ENCODE results near the gene ZNF333. TPM values are rescaled to one million over a fixed set of nuclear protein-coding genes. Genes with fewer than 3 reads are reported as not detected.

Gene ZNF333
- total and polyA plus RNA-seq, 2 donors (not counting 3 experiments of a cell fraction or from before 2014, with no cell fraction given): 11.1 to 19.7 TPM

Other genes with a start within 250 kb of the ZNF333 start
- 0.40 and 0.53 TPM in 2 replicates for gene PTGER1, start 214.7 kb upstream of the ZNF333 start, total RNA-seq
- 0.21 and 0.48 TPM in 2 replicates for gene PTGER1, start 214.7 kb upstream of the ZNF333 start, polyA plus RNA-seq
- 102 and 108 TPM in 2 replicates for gene GIPC1, start 193.9 kb upstream of the ZNF333 start, total RNA-seq
- 141 and 159 TPM in 2 replicates for gene GIPC1, start 193.9 kb upstream of the ZNF333 start, polyA plus RNA-seq
- 55.8 and 58.6 TPM in 2 replicates for gene DNAJB1, start 171.7 kb upstream of the ZNF333 start, total RNA-seq
- gene DNAJB1, start 171.7 kb upstream of the ZNF333 start, polyA plus RNA-seq: 49.4 and 59.8 TPM in 2 replicates
- 109 and 110 TPM in 2 replicates for gene TECR, start 160.5 kb upstream of the ZNF333 start, total RNA-seq
- gene TECR, start 160.5 kb upstream of the ZNF333 start, polyA plus RNA-seq: 193 and 231 TPM in 2 replicates
- 170 and 177 TPM in 2 replicates for gene NDUFB7, start 118.0 kb upstream of the ZNF333 start, total RNA-seq
- gene NDUFB7, start 118.0 kb upstream of the ZNF333 start, polyA plus RNA-seq: 655 and 916 TPM in 2 replicates
- gene CLEC17A, start 107.0 kb upstream of the ZNF333 start, total RNA-seq: not detected in 2 replicates
- 0.07 TPM in 1 of 2 replicates, not detected in the other for gene CLEC17A, start 107.0 kb upstream of the ZNF333 start, polyA plus RNA-seq
- gene ADGRE3, start 15.2 kb upstream of the ZNF333 start, total RNA-seq: not detected in 2 replicates
- gene ADGRE3, start 15.2 kb upstream of the ZNF333 start, polyA plus RNA-seq: not detected in 2 replicates
- not detected in 2 replicates for gene ADGRE2, start 88.5 kb downstream of the ZNF333 start, total RNA-seq
- gene ADGRE2, start 88.5 kb downstream of the ZNF333 start, polyA plus RNA-seq: not detected in 2 replicates
- gene OR7A5, start 145.1 kb downstream of the ZNF333 start, total RNA-seq: not detected in 2 replicates
- not detected in 2 replicates for gene OR7A5, start 145.1 kb downstream of the ZNF333 start, polyA plus RNA-seq
- gene OR7C1, start 145.1 kb downstream of the ZNF333 start, total RNA-seq: not detected in 2 replicates
- gene OR7C1, start 145.1 kb downstream of the ZNF333 start, polyA plus RNA-seq: not detected in 2 replicates
- gene OR7A10, start 158.9 kb downstream of the ZNF333 start, total RNA-seq: not detected in 2 replicates
- not detected in 2 replicates for gene OR7A10, start 158.9 kb downstream of the ZNF333 start, polyA plus RNA-seq
- not detected in 2 replicates for gene OR7A17, start 196.1 kb downstream of the ZNF333 start, total RNA-seq
- gene OR7A17, start 196.1 kb downstream of the ZNF333 start, polyA plus RNA-seq: not detected in 2 replicates